Ishikawa (cell line): ENCODE data around the gene AMPH.

ENCODE experiments used
- CEBPB ChIP-seq: IDR thresholded peaks from 2 replicates; pipeline ENCODE4 v1.6.1; 2012
- EP300 ChIP-seq: IDR thresholded peaks from 2 replicates; pipeline ENCODE4 v1.6.1; 2012; ENCODE audit warnings: borderline replicate concordance
- NFIC ChIP-seq: IDR thresholded peaks from 2 replicates; pipeline ENCODE4 v1.6.1; 2012

- no peak for TF ChIP-seq CEBPB
- no peak for TF ChIP-seq NFIC
- no peak for TF ChIP-seq EP300
These were observed 219.8 kb downstream of the AMPH start for GRCh38 chr7:38411404-38411803.
